HEK293T (cell line): ENCODE measurements around the gene MYL5.

Experiments used
- ELF4 ChIP-seq: fragments of 450-650 bp; IDR thresholded peaks from 2 replicates; pipeline ENCODE4 v1.6.1; 2017; ENCODE audit warnings: antibody characterized with exemption
- HDGF ChIP-seq: fragments of 450-650 bp; IDR thresholded peaks from 2 replicates; pipeline ENCODE4 v1.6.1; 2017; ENCODE audit warnings: antibody characterized with exemption, borderline replicate concordance
- TARDBP ChIP-seq: fragments of 450-650 bp; IDR thresholded peaks from 2 replicates; pipeline ENCODE4 v1.6.1; 2016

DNA sequence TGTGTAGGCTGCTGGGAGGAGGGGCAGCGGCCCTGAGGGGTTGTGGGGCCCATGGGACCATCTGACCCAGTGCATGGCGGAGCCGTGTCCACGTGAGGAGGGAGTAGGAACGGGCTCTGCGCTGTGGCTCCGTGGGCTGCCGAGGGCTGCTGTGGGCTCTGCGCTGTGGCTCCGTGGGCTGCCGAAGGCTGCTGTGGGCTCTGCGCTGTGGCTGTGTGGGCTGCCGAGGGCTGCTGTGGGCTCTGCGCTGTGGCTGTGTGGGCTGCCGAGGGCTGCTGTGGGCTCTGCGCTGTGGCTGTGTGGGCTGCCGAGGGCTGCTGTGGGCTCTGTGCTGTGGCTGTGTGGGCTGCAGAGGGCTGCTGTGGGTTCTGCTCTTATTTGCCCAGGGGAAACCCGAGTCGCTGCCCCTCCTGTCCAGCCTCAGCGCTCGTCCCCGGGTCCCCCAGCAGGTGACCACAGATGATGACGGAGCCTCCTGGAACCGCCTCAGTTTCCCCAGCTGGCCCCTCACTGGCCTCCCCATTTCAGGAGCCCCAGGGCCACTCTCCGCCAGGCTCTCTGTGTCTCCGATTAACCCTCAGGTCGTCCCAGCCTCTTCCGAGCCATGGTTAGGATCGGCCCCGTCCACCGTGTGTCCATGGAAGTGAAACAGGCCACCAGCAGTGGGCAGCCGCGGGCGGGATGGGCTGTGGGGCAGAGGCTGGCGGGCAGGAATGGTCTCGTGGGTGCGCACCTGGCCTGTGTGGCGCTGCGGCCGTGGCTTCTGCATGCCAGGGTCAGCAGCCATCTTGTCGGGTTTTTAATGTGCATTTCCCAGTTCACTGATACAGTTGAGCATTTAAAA, 51.3 kb downstream of the MYL5 start:
- TF ChIP-seq HDGF = no peak
- no peak for TF ChIP-seq TARDBP
- TF ChIP-seq ELF4 = no peak
